ENCODE measurements around the gene GLYATL1. TPM values are rescaled to one million over a fixed set of nuclear protein-coding genes. Genes with fewer than 3 reads are reported as not detected.

The GLYATL1 gene
- total RNA-seq, 1 donor from 2014 or later = 2.0 TPM

DNA sequence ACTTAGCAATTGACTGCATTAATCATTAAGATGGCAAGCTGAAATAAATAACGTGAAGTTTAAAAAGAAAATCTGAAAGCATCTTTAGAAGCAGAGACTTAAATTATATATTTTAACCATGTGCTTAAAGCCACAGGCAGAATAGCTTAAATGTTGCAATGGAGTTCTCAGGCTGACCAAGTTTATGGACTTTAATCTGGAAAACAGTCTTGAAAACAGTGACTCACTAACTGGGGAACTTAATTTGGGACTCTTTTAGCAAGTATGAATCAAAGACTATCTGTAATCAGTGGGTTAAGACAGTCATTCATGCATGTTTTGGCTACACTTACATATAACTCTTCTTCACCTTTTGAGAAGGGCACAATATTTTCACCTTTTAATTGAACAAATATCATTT, 12.6 kb upstream of the GLYATL1 start:
- Mint-ChIP-seq H3K9me3 (ENCODE audit: unreplicated experiment) (no peaks in the 10 kb centered on the region), H3K4me1 (ENCODE audit: unreplicated experiment) (peaks cover 51% of the 10 kb centered on the region), H3K27me3 (ENCODE audit: unreplicated experiment) (peaks cover 1% of the 10 kb centered on the region), H3K4me3 (ENCODE audit: unreplicated experiment) (no peak overlapping the region), H3K36me3 (ENCODE audit: low read depth, unreplicated experiment) (no peaks in the 10 kb centered on the region), H3K27ac (ENCODE audit: unreplicated experiment) (peak overlapping the region; percentile 50)
- no peak for DNase-seq (ENCODE audit: low spot score)
- TF ChIP-seq CTCF (IDR thresholded peaks at IDR 0.05; ENCODE audit: unreplicated experiment) = no peak

DNA sequence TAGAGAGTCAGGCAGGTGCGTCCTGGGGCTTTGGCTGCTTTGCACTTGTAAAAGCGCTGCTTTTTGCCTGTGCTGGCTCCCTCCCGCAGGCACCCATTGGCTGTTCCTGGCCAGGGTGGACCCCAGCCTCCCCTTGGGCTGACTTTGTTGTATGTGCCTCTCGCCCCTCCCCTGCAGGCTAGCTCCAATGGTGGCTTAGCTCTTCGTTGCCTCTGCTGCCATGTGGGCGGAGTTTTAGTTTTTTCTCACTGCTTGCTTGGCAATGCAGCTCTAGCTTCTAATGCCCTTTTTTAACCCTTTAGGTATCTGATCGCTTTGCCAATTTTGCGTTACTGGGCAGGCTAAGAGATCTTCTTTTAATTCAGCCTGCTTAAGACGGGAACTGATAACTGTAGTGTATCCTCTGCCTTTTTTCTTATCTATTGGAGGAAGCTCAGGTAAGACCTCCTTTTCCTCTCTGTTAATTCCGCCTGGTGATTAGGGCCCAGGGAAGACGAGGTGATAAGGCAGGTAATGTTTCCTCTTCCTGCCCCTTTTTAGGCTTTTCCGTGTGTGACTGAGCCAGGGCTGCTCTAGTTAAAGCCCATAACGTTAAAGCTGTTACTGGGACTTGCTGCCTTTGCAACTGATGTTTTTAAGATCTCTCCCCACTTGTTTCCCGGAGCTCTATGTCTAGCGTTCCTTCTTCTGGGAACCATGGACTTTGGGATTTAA, 11.7 kb upstream of the GLYATL1 start:
- Mint-ChIP-seq H3K36me3 (ENCODE audit: low read depth, unreplicated experiment) (no peaks in the 10 kb centered on the region), H3K27ac (ENCODE audit: unreplicated experiment) (peak overlapping the region; percentile 97), H3K4me3 (ENCODE audit: unreplicated experiment) (peak overlapping the region; percentile 81), H3K9me3 (ENCODE audit: unreplicated experiment) (no peaks in the 10 kb centered on the region), H3K27me3 (ENCODE audit: unreplicated experiment) (peaks cover 1% of the 10 kb centered on the region), H3K4me1 (ENCODE audit: unreplicated experiment) (peaks cover 50% of the 10 kb centered on the region)
- peak; percentile 79 for DNase-seq (ENCODE audit: low spot score)
- no peak for TF ChIP-seq CTCF (IDR thresholded peaks at IDR 0.05; ENCODE audit: unreplicated experiment)

DNA sequence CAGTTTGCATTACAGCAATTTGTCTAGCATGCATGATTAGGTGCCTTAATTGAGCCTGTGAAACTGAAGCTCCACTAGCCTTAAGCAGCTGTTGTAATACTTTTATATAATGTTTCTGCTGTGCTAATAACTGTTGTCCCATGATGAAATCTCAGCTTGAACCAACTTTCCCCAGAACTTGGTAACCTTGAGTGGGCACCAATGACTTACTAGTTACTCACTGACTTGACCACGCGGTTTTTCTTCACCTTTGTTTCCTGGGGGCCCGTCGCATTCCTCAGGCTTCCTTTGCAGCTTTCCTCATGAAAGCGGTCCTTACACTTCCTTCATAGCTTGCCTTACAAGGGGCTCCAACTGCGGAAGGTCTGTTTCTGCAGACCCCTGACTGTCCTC, 11.2 kb upstream of the GLYATL1 start:
- DNase-seq (ENCODE audit: low spot score) = no peak
- H3K36me3 Mint-ChIP-seq (ENCODE audit: low read depth, unreplicated experiment) = no peaks in the 10 kb centered on the region
- H3K4me3 Mint-ChIP-seq (ENCODE audit: unreplicated experiment) = peak overlapping the region; percentile 81
- H3K27ac Mint-ChIP-seq (ENCODE audit: unreplicated experiment) = peak overlapping the region; percentile 97
- H3K4me1 Mint-ChIP-seq (ENCODE audit: unreplicated experiment) = peaks cover 45% of the 10 kb centered on the region
- no peaks in the 10 kb centered on the region for H3K9me3 Mint-ChIP-seq (ENCODE audit: unreplicated experiment)
- no peak for TF ChIP-seq CTCF (IDR thresholded peaks at IDR 0.05; ENCODE audit: unreplicated experiment)
- peaks cover 1% of the 10 kb centered on the region for H3K27me3 Mint-ChIP-seq (ENCODE audit: unreplicated experiment)

DNA sequence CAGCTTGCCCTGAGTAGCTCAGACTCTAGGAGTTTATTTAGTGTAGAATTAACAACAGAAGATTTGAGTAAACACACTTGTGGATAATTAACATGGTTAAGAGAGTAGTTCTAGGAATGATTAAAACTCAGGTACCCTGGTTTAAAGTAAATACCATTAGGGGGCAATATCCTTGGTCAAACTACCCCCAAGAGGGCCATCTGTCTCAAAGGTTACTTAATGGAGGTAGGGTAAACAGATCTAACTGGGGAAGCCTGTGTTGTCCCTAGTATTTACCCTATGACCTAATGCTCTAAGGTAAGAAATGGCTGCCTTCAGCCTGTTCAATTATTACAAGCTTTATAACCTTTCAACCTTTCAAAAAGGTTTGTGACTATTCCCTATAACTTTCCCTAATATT, 10.6 kb upstream of the GLYATL1 start:
- DNase-seq (ENCODE audit: low spot score) = no peak
- peaks cover 40% of the 10 kb centered on the region for H3K4me1 Mint-ChIP-seq (ENCODE audit: unreplicated experiment)
- H3K36me3 Mint-ChIP-seq (ENCODE audit: low read depth, unreplicated experiment) = no peaks in the 10 kb centered on the region
- no peaks in the 10 kb centered on the region for H3K9me3 Mint-ChIP-seq (ENCODE audit: unreplicated experiment)
- peak overlapping the region; percentile 97 for H3K27ac Mint-ChIP-seq (ENCODE audit: unreplicated experiment)
- TF ChIP-seq CTCF (IDR thresholded peaks at IDR 0.05; ENCODE audit: unreplicated experiment) = no peak
- peak overlapping the region; percentile 81 for H3K4me3 Mint-ChIP-seq (ENCODE audit: unreplicated experiment)
- peaks cover 1% of the 10 kb centered on the region for H3K27me3 Mint-ChIP-seq (ENCODE audit: unreplicated experiment)

DNA sequence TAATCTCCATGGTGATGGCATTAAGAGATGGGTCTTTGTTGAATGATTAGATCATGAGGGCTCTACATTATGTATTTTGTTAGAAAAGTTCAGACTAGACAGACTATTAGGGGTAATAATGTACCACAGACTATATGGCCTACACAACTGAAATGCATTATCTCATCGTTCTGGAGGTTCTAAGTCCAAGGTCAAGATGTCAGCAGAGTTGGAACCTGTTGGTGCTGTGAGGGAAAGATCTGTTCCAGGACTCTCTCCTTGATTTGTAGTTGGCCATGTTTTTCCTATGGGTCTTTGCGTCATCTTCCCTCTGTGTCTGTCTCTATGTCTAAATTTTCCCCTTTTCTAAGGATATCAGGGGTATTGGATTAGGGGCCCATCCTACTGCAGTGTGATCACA, 8.4 kb upstream of the GLYATL1 start:
- Mint-ChIP-seq H3K4me1 (ENCODE audit: unreplicated experiment) (peaks cover 28% of the 10 kb centered on the region), H3K27ac (ENCODE audit: unreplicated experiment) (no peak overlapping the region), H3K4me3 (ENCODE audit: unreplicated experiment) (no peak overlapping the region), H3K27me3 (ENCODE audit: unreplicated experiment) (peaks cover 1% of the 10 kb centered on the region), H3K36me3 (ENCODE audit: low read depth, unreplicated experiment) (no peaks in the 10 kb centered on the region), H3K9me3 (ENCODE audit: unreplicated experiment) (no peaks in the 10 kb centered on the region)
- no peak for DNase-seq (ENCODE audit: low spot score)
- TF ChIP-seq CTCF (IDR thresholded peaks at IDR 0.05; ENCODE audit: unreplicated experiment) = no peak

Measured in endothelial cell (in vitro differentiated cells).